Measurements from ENCODE around the gene FAM53A. TPM values are rescaled to one million over a fixed set of nuclear protein-coding genes. Genes with fewer than 3 reads are reported as not detected.

FAM53A gene
- total RNA-seq, 4 donors from 2014 or later: 0.22 to 2.5 (median 0.47) TPM

DNA sequence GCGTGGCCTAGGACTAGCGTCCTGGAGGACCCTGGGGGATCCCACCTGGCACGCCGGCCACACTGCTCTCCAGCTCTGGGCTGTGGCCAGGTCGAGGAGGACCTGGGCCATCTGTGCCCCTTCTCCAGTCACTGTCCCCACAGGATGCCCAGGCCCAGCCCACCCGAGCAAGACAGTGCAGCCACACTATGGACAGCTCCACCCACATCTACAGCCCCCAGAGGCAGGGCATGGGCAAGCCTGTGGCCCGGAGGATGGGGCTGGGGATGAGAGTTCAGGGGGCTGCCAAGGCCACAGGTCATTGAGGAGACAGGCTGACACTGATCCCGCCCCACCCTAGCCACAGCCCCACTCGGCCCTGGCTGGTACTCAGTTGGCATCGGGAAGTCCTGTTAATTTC is 30.3 kb downstream of the FAM53A start:
- intact Hi-C loops (cut with DNase I): no loop called here
- no peak for TF ChIP-seq POLR2A (IDR thresholded peaks at IDR 0.05)
- TF ChIP-seq, protein P1, sequence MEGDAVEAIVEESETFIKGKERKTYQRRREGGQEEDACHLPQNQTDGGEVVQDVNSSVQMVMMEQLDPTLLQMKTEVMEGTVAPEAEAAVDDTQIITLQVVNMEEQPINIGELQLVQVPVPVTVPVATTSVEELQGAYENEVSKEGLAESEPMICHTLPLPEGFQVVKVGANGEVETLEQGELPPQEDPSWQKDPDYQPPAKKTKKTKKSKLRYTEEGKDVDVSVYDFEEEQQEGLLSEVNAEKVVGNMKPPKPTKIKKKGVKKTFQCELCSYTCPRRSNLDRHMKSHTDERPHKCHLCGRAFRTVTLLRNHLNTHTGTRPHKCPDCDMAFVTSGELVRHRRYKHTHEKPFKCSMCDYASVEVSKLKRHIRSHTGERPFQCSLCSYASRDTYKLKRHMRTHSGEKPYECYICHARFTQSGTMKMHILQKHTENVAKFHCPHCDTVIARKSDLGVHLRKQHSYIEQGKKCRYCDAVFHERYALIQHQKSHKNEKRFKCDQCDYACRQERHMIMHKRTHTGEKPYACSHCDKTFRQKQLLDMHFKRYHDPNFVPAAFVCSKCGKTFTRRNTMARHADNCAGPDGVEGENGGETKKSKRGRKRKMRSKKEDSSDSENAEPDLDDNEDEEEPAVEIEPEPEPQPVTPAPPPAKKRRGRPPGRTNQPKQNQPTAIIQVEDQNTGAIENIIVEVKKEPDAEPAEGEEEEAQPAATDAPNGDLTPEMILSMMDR (IDR thresholded peaks at IDR 0.05): no peak
- 100% methylated on average over 4 of the region's 10 CpGs; no CpG with 5 or more reads in 1 of the 2 donors for WGBS, 2 donors
- peaks cover 0 to 6% (median 0%) of the 10 kb centered on the region in 3 donors for H3K36me3 ChIP-seq
- H3K4me1 ChIP-seq: no peaks in the 10 kb centered on the region
- H3K27me3 ChIP-seq: no peaks in the 10 kb centered on the region
- DNase-seq: no peak
- H3K4me3 ChIP-seq: no peak overlapping the region
- no peaks in the 10 kb centered on the region for H3K9me3 ChIP-seq
- H3K27ac ChIP-seq: no peak overlapping the region

DNA sequence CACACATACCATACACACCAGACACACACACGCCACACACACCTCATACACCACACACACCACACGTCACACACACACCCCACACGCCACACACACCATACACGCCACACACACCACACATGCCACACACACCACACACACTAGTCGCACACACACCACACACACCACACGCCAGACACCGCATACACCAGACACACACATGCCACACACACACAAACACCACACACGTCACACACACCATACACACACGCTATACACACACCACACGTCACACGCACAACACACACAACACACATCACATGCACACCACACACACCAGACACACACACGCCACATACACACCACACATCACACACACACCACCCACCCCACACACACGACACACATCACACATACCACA is 32.0 kb downstream of the FAM53A start:
- no peak overlapping the region for H3K27ac ChIP-seq
- TF ChIP-seq, protein P1 (IDR thresholded peaks at IDR 0.05): no peak
- no peak for TF ChIP-seq POLR2A (IDR thresholded peaks at IDR 0.05)
- no peak for DNase-seq
- intact Hi-C loops (cut with DNase I): no loop called here
- no peaks in the 10 kb centered on the region for H3K4me1 ChIP-seq
- H3K36me3 ChIP-seq: peaks cover 0 to 6% (median 0%) of the 10 kb centered on the region in 3 donors
- H3K27me3 ChIP-seq: no peaks in the 10 kb centered on the region
- H3K9me3 ChIP-seq: no peaks in the 10 kb centered on the region
- 94 to 96% methylated on average over 13 of the region's 13 CpGs for WGBS, 2 donors
- H3K4me3 ChIP-seq: no peak overlapping the region

- Histone ChIP-seq H3K27ac (no peak overlapping the region), H3K4me3 (no peak overlapping the region), H3K27me3 (no peaks in the 10 kb centered on the region), H3K4me1 (no peaks in the 10 kb centered on the region), H3K36me3 (peaks cover 0 to 6% (median 0%) of the 10 kb centered on the region in 3 donors), H3K9me3 (no peaks in the 10 kb centered on the region)
- no peak for DNase-seq
- 70 to 81% methylated on average over 6 to 13 of the region's 13 CpGs for WGBS, 2 donors
- intact Hi-C loops (cut with DNase I): no loop called here
- TF ChIP-seq POLR2A (IDR thresholded peaks at IDR 0.05): no peak
- TF ChIP-seq, protein P1 (IDR thresholded peaks at IDR 0.05): no peak
Observed at GRCh38 chr4:1651609-1652008, 32.5 kb downstream of the FAM53A start.

GRCh38 chr4:1648962-1649361 is 35.2 kb downstream of the FAM53A start:
- Histone ChIP-seq H3K36me3 (no peaks in the 10 kb centered on the region), H3K27me3 (no peaks in the 10 kb centered on the region), H3K4me3 (no peak overlapping the region), H3K9me3 (no peaks in the 10 kb centered on the region), H3K27ac (no peak overlapping the region), H3K4me1 (peaks cover 0 to 14% (median 8%) of the 10 kb centered on the region in 3 donors)
- no peak for DNase-seq
- WGBS, 2 donors: 83 to 87% methylated on average over 3 of the region's 3 CpGs
- intact Hi-C loops (cut with DNase I): no loop called here
- no peak for TF ChIP-seq POLR2A (IDR thresholded peaks at IDR 0.05)
- TF ChIP-seq, protein P1 (IDR thresholded peaks at IDR 0.05): no peak

GRCh38 chr4:1647432-1647831 is 36.7 kb downstream of the FAM53A start:
- WGBS, 2 donors: 66 to 90% methylated on average over 8 to 19 of the region's 19 CpGs
- Histone ChIP-seq H3K4me1 (peaks cover 0 to 14% (median 8%) of the 10 kb centered on the region in 3 donors), H3K27ac (no peak overlapping the region), H3K36me3 (no peaks in the 10 kb centered on the region), H3K27me3 (no peaks in the 10 kb centered on the region), H3K4me3 (no peak overlapping the region), H3K9me3 (no peaks in the 10 kb centered on the region)
- no peak for DNase-seq
- intact Hi-C loops (cut with DNase I): no loop called here
- no peak for TF ChIP-seq POLR2A (IDR thresholded peaks at IDR 0.05)
- TF ChIP-seq, protein P1 (IDR thresholded peaks at IDR 0.05): no peak
